GM10248 (cell line): ENCODE results near the gene MLLT1.

ENCODE experiments used
- CTCF ChIA-PET: fragments of 300-600 bp; sonication (Branson Sonifier 250); formaldehyde crosslinking; extraction: SDS; loops from one replicate; lab custom pipeline; 2021; ENCODE audit warnings: antibody characterized with exemption; lab: Yijun Ruan, JAX
- POLR2A ChIA-PET: fragments of 350-650 bp; sonication (Branson Sonifier 250); formaldehyde crosslinking; extraction: SDS; loops from one replicate; lab custom pipeline; 2020; ENCODE audit warnings: antibody characterized with exemption; lab: Yijun Ruan, JAX
- DNase-seq: peaks from one replicate; pipeline ENCODE4 v3.0.0; 2012; ENCODE audit errors: extremely low spot score
- TF ChIP-seq, protein P1 (sequence below): IDR thresholded peaks from 2 replicates; pipeline ENCODE4 v1.5.1; 2012; ENCODE audit warnings: mild to moderate bottlenecking, low read depth; ENCODE audit errors: extremely low read depth, missing control alignments, control extremely low read depth

Gene MLLT1

DNA sequence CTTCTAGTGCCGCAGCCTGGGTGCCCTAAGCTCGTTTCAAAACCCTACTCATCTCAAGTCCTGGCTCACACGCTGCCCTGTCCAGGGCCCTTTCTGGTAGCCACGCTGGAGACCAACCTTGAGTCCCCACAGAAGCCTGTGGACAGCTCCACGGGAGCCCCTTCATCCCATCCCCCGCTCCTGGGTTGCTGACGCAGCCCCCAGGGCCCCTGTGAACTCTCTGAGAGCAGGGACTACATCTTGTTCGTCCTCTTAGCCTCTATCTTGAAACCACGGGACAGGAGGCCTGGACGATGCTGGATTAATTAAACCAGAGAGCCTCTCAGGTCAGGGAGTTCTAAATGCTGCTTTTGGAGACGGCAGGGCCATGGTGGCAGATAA, 7.4 kb downstream of the MLLT1 start:
- ChIA-PET POLR2A (no interaction called here), CTCF (no interaction called here)
- DNase-seq, result no peak
- TF ChIP-seq, protein P1, sequence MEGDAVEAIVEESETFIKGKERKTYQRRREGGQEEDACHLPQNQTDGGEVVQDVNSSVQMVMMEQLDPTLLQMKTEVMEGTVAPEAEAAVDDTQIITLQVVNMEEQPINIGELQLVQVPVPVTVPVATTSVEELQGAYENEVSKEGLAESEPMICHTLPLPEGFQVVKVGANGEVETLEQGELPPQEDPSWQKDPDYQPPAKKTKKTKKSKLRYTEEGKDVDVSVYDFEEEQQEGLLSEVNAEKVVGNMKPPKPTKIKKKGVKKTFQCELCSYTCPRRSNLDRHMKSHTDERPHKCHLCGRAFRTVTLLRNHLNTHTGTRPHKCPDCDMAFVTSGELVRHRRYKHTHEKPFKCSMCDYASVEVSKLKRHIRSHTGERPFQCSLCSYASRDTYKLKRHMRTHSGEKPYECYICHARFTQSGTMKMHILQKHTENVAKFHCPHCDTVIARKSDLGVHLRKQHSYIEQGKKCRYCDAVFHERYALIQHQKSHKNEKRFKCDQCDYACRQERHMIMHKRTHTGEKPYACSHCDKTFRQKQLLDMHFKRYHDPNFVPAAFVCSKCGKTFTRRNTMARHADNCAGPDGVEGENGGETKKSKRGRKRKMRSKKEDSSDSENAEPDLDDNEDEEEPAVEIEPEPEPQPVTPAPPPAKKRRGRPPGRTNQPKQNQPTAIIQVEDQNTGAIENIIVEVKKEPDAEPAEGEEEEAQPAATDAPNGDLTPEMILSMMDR, result no peak

DNA sequence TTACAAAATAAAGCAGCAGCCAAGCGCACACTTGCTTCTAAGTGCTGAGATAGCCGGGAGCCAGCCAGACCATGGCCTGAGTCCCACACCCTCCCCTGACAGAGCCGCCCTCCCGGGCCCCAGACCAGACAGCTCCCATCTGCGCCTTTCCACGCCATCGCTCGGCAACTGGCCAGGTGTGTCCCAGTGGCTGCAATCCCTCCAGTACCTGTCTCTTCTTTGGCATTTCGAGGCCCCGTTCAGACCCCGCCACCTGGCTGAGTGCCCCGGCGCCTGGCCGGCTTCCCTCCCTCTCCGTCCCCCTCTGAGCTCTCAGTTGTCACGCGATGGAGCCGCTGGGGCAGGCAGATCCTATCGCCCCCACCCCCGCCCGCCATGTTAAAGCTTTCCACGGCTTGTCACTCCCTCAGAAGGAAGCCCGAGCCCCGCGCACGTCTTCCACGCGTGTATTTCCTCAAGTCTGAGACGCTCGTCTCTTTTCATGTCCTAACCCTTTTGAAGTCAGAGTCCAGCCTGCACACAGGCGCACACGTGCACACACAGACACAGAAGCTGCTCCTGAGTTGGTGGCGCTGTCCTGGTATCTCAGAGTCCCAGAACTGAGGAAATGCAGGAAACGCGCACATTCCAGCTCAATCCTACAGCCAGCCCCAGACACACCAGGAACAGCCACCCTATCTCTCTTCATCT, 7.9 kb downstream of the MLLT1 start:
- TF ChIP-seq, protein P1, result no peak
- ChIA-PET CTCF (interaction anchor here (1.9 kb wide), 1 partner anchor 11 kb away, joined by 9 read pairs; no protein-coding TSS in a partner anchor), POLR2A (no interaction called here)
- no peak for DNase-seq

DNA sequence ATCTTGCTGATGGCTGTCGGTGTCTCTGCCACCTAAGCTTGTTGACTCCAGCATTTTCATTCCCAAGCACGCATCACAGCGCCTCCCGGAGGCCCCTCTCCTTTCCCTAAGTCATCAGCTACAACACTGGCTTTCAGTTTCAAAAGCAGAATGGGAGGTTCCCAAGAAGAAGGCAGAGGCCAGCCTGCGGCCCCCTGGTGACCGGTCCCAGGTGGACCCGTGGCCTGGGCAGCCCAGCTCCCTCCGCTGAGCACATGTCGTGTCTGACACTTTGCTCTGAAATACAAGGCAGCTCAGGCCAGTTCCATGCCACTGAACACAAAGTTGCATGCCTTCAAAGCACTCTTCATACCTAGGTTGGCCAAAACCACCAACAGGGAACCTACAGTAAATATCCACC, 8.5 kb downstream of the MLLT1 start:
- CTCF ChIA-PET, result interaction anchor here (1.9 kb wide), 1 partner anchor 10 kb away, joined by 9 read pairs; no protein-coding TSS in a partner anchor
- POLR2A ChIA-PET, result interaction anchor here (0.5 kb wide), 1 partner anchor 93 kb away, joined by 3 read pairs; no protein-coding TSS in a partner anchor
- TF ChIP-seq, protein P1, result no peak
- DNase-seq, result no peak

DNA sequence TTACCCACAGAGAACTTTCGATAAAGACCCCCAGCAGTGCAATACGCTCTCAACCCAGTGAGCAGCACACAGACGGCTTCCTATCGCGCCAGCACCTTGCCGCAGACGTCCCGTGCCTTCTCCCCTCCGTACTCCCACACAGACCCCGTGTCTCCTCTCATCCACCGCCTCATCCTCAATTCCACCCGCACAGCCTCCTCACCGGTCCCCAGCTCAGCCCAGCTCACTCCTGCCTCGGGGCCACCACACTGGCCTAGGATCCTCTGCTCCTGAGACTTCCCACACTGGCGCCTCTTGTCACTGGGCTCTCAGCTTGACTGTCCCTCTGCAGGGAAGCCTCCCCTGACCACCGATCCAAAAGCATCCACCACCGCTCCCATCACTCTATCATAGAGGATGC, 9.0 kb downstream of the MLLT1 start:
- ChIA-PET POLR2A (interaction anchor here (0.5 kb wide), 1 partner anchor 93 kb away, joined by 3 read pairs; no protein-coding TSS in a partner anchor), CTCF (interaction anchor here (1.9 kb wide), 1 partner anchor 10 kb away, joined by 9 read pairs; no protein-coding TSS in a partner anchor)
- no peak for DNase-seq
- TF ChIP-seq, protein P1, result no peak

DNA sequence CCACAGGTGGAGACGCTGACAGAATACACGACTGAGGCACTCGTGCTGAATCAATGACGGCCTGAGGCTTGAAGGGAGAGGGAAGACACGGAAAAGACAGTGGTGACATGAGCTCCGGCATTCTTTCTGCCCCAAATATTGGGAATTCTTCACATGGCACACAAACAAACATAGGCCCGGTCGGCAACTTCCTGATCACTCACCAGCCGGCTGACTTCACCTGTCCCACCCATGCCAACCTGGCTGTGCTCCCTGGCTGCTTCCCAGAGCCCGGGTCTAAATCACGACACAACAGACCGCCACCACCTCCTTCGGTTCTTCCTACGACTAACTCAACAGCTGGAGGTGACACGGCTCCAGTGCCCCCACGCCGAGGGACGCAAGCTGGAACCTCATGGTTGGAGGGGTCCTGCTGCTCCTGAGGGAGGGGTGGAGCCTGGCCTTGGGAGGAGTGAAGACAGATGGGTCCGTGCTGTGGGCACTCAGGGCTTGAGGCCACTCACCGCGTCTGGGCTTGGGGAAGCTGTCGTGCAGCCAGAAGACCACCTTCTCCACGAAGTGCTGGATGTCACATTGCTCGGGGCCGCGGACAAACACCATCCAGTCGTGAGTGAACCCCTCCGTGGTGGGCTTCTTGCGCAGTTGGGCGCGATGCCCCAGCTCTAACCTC, 9.6 kb downstream of the MLLT1 start:
- no peak for DNase-seq
- CTCF ChIA-PET, result interaction anchor here (1.9 kb wide), 1 partner anchor 9 kb away, joined by 9 read pairs; no protein-coding TSS in a partner anchor
- TF ChIP-seq, protein P1, result no peak
- POLR2A ChIA-PET, result no interaction called here

DNA sequence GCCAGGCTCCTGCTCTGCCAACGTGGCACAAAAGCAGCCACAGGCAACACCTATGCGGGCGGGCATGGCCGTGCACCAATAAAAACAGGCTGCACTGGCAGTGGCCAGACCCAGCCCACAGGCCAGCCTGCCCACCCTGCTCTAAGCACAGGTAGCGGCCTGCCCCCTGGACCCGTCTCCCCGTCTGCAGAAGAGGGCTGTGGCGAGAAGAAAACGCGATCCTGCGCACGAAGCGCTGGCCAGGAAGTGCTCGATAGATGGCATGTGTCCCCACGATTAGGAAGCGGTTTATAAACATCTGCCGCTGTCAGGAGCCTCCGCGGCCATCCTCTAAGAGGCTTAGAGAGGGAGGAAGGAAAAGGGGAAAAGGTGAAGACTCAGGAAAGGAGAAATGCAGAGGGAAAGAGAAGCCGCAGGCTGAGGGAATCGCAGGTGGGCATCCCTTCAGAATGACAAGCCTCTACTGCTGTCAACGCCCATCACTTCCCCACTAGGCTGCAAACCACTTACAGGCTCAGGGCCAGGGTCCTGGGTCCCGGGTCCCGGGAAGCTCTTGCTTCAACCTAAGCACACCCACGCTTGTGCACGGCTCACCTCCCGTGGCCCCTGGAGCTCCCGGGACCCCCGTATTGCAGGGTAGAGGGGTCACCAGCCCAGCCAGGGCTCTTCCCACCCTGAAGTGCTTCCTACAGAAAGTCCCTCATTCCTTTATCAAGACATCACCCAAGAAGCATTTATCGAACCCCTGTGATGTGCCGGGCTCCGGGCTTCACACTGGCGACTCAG, 10.5 kb downstream of the MLLT1 start:
- no peak for DNase-seq
- POLR2A ChIA-PET, result no interaction called here
- CTCF ChIA-PET, result interaction anchor here (1.1 to 2.2 kb wide), 2 partner anchors 31 to 51 kb away, joined by 4 to 11 read pairs; no protein-coding TSS in a partner anchor
- TF ChIP-seq, protein P1, result no peak
